Erythroblast (primary cell): ENCODE results near the gene RAB38.

ENCODE experiments used
- DNase-seq, 2 experiments: peaks; one replicate each; lab custom pipeline; 2025; lab: John Stamatoyannopoulos, UW
- GATA1 ChIP-seq: IDR thresholded peaks from 2 replicates; pipeline ENCODE4 v1.6.1; 2011; ENCODE audit warnings: low read depth, mild to moderate bottlenecking, control low read depth, low read length, moderate library complexity
- POLR2A ChIP-seq: IDR thresholded peaks from 2 replicates; pipeline ENCODE4 v1.6.1; 2011; ENCODE audit warnings: mild to moderate bottlenecking, low read length

Gene RAB38

DNA sequence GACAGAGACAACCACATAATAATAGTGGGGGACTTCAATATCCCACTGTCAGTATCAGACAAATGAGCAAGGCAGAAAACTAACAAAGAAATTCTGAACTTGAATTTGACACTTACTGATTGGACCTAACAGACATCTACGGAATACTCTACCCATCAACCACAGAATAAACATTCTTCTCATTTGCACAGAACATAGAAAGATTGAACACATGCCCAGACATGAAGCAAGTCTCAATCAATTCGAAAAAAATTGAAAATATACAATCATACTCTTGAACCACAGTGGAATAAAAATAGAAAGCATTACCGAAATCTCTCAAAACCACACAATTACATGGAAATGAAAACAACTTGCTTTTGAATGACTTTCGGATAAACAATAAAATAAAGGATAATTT lies 17.9 kb downstream of the RAB38 start:
- TF ChIP-seq GATA1 (no peak), POLR2A (no peak)
- no peak for DNase-seq

DNA sequence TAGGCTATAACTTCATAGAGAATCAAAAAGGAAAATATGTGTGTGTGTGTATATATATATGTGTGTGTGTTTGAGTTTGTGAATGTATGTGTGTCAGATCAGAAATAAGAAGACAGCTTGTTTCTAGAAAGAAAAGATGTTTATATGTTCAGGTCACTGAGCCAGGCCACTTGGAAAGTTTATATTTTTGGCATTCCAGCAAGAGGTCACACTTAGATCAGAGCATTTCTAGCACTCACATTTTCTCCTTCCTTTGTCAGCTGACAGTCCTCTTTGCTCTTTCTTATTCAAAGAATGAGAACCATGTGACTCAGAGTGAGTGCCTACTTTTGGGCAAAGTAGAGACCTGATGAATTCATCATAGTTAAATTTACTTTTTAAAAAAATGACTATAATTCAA lies 22.9 kb downstream of the RAB38 start:
- TF ChIP-seq POLR2A = no peak
- TF ChIP-seq GATA1 = no peak
- no peak for DNase-seq

DNA sequence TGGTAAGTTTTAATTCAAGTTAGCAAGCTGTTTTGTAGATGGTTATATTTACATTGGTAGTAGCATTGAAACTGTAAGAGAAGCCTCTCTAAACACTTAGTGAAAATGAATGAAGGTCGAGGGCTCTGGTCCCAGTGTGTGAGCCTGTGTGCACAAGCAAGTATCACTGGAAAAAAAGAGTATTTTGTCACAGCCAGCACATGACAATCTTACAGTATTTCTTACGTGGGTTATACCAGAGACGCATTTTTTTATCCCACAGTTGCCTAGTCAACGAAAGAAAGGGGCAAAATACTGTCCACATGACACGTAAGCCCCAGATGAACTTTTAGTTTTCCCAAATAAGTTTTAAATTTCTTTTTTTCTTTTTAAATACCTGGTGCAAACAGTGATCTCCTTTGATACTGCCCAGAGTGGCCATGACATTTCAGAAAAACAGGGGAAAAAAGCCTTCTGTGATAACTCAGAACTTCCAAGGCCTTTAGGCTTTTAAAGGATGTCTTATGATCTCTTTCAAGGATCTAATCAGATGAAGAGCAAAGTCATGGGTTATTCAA lies 23.5 kb downstream of the RAB38 start:
- no peak for TF ChIP-seq GATA1
- no peak for TF ChIP-seq POLR2A

DNA sequence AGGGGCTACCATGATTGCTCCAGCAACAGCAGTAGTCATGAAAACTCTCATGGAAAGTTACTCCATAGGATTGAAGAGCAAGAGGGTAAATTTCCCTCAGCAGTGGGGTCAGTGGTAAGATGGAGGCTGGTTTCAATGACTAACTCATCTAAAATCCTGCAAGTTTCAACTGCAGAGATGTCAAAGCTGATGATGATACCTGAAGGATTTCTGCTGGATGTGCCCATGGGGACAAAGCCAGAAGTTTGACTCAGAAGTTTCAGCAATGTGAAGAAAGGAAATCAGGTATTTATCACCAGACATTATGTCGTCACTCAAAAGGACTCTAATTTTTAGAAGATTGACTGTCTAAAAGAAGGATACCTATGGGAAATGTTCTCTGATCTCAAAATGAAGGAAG lies 29.1 kb downstream of the RAB38 start:
- TF ChIP-seq GATA1 = no peak
- no peak for TF ChIP-seq POLR2A
- no peak for DNase-seq

More for the DNA sequence above, 23.5 kb downstream of the RAB38 start:
- DNase-seq = no peak

DNA sequence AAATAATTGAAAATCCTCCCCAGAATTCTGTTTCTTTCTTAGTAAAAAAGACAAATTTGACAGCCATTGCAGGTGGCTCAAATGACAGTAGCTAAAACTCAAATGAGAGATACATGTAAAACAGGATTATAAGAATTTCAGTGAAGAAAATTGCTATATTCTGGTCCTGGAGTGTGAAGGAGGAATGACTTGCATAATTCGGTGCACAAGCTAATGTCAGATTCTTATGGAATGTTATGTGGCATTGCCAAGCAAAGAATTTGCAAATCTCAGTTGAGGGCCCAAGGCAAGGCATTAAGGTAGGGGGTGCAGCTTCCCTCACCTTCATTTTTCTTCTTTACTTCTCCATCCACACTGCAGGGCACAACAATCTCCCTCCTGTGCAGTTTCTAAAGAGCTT lies 35.4 kb downstream of the RAB38 start:
- TF ChIP-seq GATA1 (no peak), POLR2A (no peak)
- DNase-seq = no peak

DNA sequence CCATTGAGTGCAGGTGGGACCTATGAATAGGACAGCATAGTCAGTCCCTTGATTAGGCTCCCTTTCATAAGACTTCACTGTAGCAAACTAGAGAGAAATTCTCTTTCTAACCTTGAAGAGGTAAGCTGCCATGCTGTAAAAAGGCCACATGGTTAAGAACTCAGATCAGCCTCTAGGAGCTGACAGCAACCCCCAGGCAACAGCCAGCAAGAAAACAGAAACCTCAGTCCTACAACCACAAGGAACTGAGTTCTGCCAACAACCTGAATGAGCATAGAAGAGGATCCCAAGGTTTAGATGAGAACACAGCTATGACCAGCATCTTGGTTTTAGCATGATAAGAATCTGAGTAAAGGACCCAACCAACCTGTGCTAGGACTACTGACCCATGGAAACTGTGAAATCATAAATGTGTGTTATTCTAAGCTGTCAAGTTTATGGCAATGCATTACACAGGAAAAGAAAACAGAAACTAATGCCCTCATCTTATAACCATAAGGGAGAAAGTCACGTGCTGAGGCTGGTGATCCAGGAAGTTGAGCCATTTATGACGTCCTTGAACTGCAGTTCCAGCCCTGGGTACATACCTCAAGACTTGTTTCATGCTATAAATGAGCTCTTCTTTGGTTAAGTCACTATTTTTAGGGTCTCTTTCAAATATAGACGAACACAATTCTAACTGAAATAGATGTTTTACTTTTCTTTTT lies 43.3 kb downstream of the RAB38 start:
- TF ChIP-seq POLR2A (no peak), GATA1 (no peak)
- DNase-seq = no peak

DNA sequence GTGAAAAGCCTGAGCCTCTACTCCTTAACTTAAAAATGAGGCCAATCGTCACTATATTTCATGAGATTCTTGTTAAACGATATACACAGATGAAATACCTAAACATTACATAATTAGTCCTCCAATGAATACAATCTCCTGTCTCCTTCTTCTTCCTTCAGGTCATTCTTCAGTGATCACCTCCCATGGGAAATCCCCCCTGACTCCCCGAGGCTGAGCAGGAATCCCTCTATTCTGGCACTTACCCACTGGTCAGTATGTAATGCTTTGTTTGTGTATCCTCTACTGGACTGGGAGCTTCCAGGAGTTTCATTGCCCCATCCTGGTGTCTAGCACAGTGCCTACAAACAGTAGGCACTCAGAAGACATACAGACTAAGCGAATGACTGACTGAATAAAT lies 52.3 kb downstream of the RAB38 start:
- DNase-seq = no peak
- no peak for TF ChIP-seq POLR2A
- no peak for TF ChIP-seq GATA1

DNA sequence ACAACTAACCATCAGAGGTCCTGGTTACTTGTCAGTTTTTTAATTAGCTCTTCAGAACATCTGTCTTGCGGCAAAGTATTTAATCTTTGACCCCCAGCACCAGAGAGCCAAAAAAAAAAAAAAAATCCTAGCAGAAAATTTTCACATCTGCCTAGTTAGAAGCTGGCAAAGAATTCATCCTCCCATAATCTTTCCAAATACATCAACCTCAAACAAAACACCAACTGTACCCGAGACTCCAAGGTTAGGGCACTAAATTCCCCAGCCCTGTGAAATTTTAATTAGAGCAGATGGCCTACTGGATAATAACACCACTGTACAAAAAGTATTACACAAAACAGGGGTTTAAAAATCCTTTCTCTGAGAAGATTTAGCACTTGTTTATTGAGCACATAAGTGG lies 55.7 kb downstream of the RAB38 start:
- TF ChIP-seq POLR2A = no peak
- no peak for TF ChIP-seq GATA1
- DNase-seq = no peak

DNA sequence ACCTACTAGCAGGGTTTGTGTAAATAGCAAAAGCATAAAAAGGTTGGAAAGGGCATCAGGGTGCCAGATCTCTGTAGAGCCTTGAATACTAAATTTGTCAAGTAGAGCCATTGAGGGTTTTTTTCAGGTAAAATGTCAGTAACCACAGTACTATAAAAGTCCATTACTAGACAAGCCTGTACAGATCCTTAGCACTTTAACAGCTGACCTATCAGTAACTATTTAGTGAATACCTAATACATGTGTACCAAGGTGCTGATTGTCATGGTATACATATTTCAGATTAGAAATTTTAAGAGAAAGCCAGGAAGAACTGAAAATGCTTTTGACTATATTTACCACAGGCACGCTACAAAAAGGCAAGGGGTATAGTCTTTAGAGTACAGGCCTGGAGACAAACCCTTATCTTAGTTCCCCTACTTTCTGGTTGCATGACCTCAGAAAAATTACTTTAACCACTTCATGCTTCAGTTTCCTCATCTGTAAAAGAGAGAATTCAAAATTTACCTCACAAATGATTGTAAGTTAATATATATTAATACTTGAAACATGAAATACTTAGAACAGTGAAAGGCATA lies 57.9 kb downstream of the RAB38 start:
- no peak for DNase-seq

DNA sequence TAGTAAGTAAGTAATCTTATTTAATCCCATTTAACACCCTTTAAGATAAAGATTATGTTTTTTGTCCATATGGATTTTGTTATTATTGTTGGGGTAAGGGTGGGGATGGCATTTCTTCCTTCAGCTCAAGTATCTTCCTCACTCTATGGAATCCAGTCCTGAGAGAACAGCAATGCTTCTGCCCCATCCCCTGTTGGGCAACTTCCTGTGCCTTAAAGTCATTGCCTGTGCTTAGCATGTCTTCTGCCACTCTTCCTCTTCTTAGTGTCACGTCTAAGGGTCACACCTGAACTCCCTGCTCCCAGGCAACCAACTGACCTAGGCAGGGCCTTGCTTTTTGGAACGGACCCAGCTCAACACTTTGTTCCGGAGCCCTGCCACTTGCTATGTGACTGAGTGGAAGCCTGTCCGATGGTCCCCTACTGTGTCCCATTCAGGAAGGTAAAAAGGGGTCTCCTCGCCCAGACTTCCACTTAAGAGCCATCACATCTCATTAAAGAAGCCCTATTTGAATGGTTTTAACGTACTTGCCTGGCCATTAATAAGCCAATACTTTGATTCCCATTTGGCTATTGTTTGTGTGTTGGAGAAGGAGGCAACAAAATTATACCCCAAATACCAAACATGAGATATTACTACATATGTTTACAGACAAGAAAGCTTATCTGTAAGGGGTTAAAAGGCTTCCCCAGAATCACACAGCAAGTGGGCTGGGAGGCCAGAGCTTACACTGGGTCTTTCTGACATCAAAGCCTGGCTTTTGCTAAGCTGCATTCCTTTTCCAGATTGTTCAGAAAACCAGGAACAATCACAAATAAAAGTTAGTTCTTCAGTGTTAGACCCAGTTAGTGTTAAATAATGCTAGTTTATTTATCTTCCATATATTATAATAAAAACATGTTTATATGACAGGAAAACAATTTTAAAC lies 59.2 kb downstream of the RAB38 start:
- TF ChIP-seq GATA1 = no peak
- TF ChIP-seq POLR2A = no peak
- DNase-seq = no peak

More for the DNA sequence above, 57.9 kb downstream of the RAB38 start:
- TF ChIP-seq GATA1 (no peak), POLR2A (no peak)

DNA sequence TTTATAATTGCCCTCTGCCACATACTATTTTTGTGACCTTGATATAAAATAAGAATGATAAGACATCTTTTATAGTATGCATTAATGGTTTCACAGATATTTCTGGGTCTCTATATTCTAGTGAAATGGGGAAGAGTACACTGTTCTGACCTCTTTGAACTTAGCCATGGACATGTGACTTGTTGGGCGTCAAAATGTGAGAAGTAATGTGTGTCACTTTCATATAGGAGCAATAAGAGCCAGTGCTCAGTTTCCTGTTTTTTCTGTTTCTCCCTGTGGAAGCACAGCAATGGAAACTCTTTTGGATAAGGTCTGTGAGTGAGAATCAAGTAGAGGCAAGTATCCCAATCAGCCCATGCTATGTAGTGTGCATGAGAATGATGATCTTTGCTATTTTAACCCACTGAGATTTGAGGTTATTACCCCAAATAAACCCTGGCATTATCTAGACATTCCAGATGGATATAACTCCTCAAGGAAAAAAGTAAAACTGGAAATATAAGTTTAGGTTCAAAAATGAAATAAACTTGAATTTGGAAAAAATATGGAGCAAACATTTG lies 60.7 kb downstream of the RAB38 start:
- TF ChIP-seq GATA1 (no peak), POLR2A (no peak)

DNA sequence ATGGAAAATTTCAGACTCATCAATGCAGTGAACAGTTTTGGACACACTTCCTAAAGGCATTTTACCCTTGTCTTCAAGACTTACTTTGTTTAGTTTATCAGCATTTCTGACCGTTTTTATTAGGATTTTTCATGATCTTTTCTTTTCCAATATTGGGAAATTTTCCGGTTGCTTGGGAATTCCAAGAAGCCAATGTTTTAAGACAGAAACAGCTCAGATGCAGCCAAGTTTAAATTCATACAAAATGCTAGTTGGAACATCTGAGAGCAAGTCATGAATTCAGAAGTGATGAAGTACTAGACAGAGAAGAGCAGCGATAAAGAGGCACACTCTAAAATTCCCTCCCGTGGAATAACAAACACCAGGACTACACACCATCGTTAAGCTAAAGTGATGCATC lies 68.6 kb downstream of the RAB38 start:
- no peak for TF ChIP-seq POLR2A
- DNase-seq = no peak

More for the DNA sequence above, 60.7 kb downstream of the RAB38 start:
- DNase-seq = no peak

DNA sequence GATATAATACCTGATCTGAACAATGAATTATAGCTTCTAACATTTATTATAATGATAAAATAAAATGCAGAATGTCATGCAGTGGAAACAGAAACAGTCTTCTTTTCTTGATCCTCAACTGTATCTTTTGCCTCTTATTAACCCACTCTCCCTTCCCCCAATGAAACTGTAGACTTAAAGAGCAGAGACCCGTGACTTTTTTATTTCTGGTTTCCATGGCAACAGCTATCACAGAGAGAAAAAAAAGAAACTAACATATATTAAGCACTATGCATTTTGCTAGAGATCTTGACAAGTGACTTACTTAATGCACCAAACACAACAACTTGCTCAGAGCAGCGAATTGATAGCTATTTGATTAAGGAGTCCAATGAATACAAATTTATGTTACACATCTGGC lies 69.3 kb downstream of the RAB38 start:
- TF ChIP-seq POLR2A (no peak), GATA1 (no peak)
- DNase-seq = no peak

DNA sequence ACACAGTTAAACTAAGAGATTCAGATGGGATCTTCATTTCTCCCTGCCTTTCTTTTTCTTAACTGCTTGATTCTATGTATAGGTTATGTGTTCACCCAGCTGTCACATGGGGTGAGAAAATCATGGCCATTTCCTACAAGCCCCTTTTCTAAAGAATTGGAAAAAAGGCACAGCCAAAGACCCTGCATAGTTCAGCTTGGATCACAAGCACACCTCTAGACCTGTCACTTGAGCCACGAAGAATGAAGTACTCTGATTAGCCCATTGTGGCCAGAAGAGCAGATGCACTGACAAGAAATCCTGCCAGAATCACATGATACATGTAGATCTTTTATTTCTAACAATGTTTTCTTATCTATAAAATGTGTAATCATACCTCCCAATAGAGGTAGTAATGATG lies 69.7 kb downstream of the RAB38 start:
- TF ChIP-seq POLR2A (no peak), GATA1 (no peak)
- no peak for DNase-seq
